ENCODE measurements around the gene RHOG. TPM values are rescaled to one million over a fixed set of nuclear protein-coding genes. Genes with fewer than 3 reads are reported as not detected.

Gene RHOG
- polyA plus RNA-seq, 1 experiment, result 96.8 TPM

- ChIA-PET CTCF (interaction anchor here (0.6 to 14.0 kb wide), 61 partner anchors 9 to 265 kb away, joined by 3 to 524 read pairs (median 6); partner anchors contain the start of genes RHOG and RRM1), POLR2A (interaction anchor here (0.5 to 1.6 kb wide), 5 partner anchors 14 to 104 kb away, joined by 3 to 8 read pairs (median 3); no protein-coding TSS in a partner anchor)
- Histone ChIP-seq H3K36me3 (ENCODE audit: control insufficient read depth, insufficient read depth, low read length) (no peaks in the 10 kb centered on the region), H3K4me3 (ENCODE audit: low read depth, low read length) (peak within 1 kb of the TSS; percentile 77), H3K27me3 (ENCODE audit: control insufficient read depth, insufficient read depth, low read length) (no peaks in the 10 kb centered on the region)
- DNase-seq (ENCODE audit: low read depth), result peak; percentile 51
- TF ChIP-seq CTCF (IDR thresholded peaks at IDR 0.05; ENCODE audit: insufficient read depth, low read depth, low read length), result peak; percentile 96
Measured at GRCh38 chr11:3854977-3855807, 14.4 kb upstream of the RHOG start, which contains the start of gene STIM1. STIM1 (plus strand) TSS chr11:3855664; CDS start chr11:3856271, 607 bp downstream.

GRCh38 chr11:3854660-3854976 is 13.9 kb upstream of the RHOG start:
- CTCF ChIA-PET, result interaction anchor here (0.8 to 14.0 kb wide), 54 partner anchors 8 to 280 kb away, joined by 3 to 524 read pairs (median 6); partner anchors contain the start of genes RHOG and RRM1
- Histone ChIP-seq H3K36me3 (ENCODE audit: control insufficient read depth, insufficient read depth, low read length) (no peaks in the 10 kb centered on the region), H3K27me3 (ENCODE audit: control insufficient read depth, insufficient read depth, low read length) (no peaks in the 10 kb centered on the region), H3K4me3 (ENCODE audit: low read depth, low read length) (no peak overlapping the region)
- POLR2A ChIA-PET, result interaction anchor here (1.2 to 1.6 kb wide), 2 partner anchors 13 to 105 kb away, joined by 3 to 4 read pairs; no protein-coding TSS in a partner anchor
- no peak for TF ChIP-seq CTCF (IDR thresholded peaks at IDR 0.05; ENCODE audit: insufficient read depth, low read depth, low read length)
- no peak for DNase-seq (ENCODE audit: low read depth)

- H3K27me3 ChIP-seq (ENCODE audit: control insufficient read depth, insufficient read depth, low read length), result no peaks in the 10 kb centered on the region
- POLR2A ChIA-PET, result interaction anchor here (1.2 to 1.6 kb wide), 2 partner anchors 13 to 106 kb away, joined by 3 to 4 read pairs; no protein-coding TSS in a partner anchor
- no peaks in the 10 kb centered on the region for H3K36me3 ChIP-seq (ENCODE audit: control insufficient read depth, insufficient read depth, low read length)
- no peak for DNase-seq (ENCODE audit: low read depth)
- no peak for TF ChIP-seq CTCF (IDR thresholded peaks at IDR 0.05; ENCODE audit: insufficient read depth, low read depth, low read length)
- no peak overlapping the region for H3K4me3 ChIP-seq (ENCODE audit: low read depth, low read length)
- CTCF ChIA-PET, result interaction anchor here (0.8 to 14.0 kb wide), 49 partner anchors 8 to 280 kb away, joined by 3 to 524 read pairs (median 7); partner anchors contain the start of genes RHOG and RRM1
Measured at GRCh38 chr11:3853899-3854659, 13.3 kb upstream of the RHOG start.

- Histone ChIP-seq H3K36me3 (ENCODE audit: control insufficient read depth, insufficient read depth, low read length) (no peaks in the 10 kb centered on the region), H3K4me3 (ENCODE audit: low read depth, low read length) (no peak overlapping the region), H3K27me3 (ENCODE audit: control insufficient read depth, insufficient read depth, low read length) (no peaks in the 10 kb centered on the region)
- DNase-seq (ENCODE audit: low read depth), result no peak
- CTCF ChIA-PET, result interaction anchor here (1.2 to 14.0 kb wide), 9 partner anchors 10 to 281 kb away, joined by 3 to 524 read pairs (median 14); partner anchors contain the start of gene RHOG
- POLR2A ChIA-PET, result no interaction called here
- no peak for TF ChIP-seq CTCF (IDR thresholded peaks at IDR 0.05; ENCODE audit: insufficient read depth, low read depth, low read length)
Measured at GRCh38 chr11:3853545-3853842, 12.7 kb upstream of the RHOG start.

All from BJ (cell line).